Neural cell (in vitro differentiated cells): ENCODE data around the gene CDH3. TPM values are rescaled to one million over a fixed set of nuclear protein-coding genes. Genes with fewer than 3 reads are reported as not detected.

Experiments used
- H2AFZ ChIP-seq: fragments of 200-600, 300-800 bp; sonication (generic), shearing (Covaris generic); 2 replicates; pipeline ENCODE4 v1.6.0; 2014; ENCODE audit warnings: low read depth, mild to moderate bottlenecking, antibody characterized with exemption, low read length, moderate library complexity
- H3F3A ChIP-seq: fragments of 200-600 bp; shearing (Covaris generic); 2 replicates; pipeline ENCODE4 v1.6.1; 2016; ENCODE audit warnings: mild to moderate bottlenecking, moderate library complexity, mixed read lengths, antibody characterized with exemption, low read length; ENCODE audit not compliant: insufficient read depth, poor library complexity, severe bottlenecking
- H3K27ac ChIP-seq: fragments of 200-600, 300-800 bp; sonication (generic), shearing (Covaris generic); 2 replicates; pipeline ENCODE4 v1.5.1; 2014; ENCODE audit warnings: mild to moderate bottlenecking, low read length, moderate library complexity
- H3K27me3 ChIP-seq: fragments of 300-800, 200-600 bp; sonication (generic), shearing (Covaris generic); 2 replicates; pipeline ENCODE4 v1.6.0; 2014; ENCODE audit warnings: mild to moderate bottlenecking, low read depth, low read length, moderate library complexity; ENCODE audit not compliant: insufficient read depth
- H3K36me3 ChIP-seq: fragments of 300-800, 200-600 bp; sonication (generic), shearing (Covaris generic); 2 replicates; pipeline ENCODE4 v1.5.1; 2014; ENCODE audit warnings: mild to moderate bottlenecking, antibody characterized with exemption, low read length, moderate library complexity; ENCODE audit not compliant: insufficient read depth
- H3K4me2 ChIP-seq: fragments of 300-800, 200-600 bp; sonication (generic), shearing (Covaris generic); 2 replicates; pipeline ENCODE4 v1.6.0; 2014; ENCODE audit warnings: mild to moderate bottlenecking, low read length
- H3K4me3 ChIP-seq: fragments of 300-800, 200-600 bp; sonication (generic), shearing (Covaris generic); 2 replicates; pipeline ENCODE4 v1.5.1; 2014; ENCODE audit warnings: mild to moderate bottlenecking, low read length, moderate library complexity
- H3K79me2 ChIP-seq: fragments of 200-600 bp; shearing (Covaris generic); replicated peaks from 2 replicates; pipeline ENCODE4 v1.6.0; 2014; ENCODE audit warnings: mild to moderate bottlenecking, low read length, moderate library complexity; ENCODE audit not compliant: insufficient read depth
- H3K9ac ChIP-seq: fragments of 300-800, 200-600 bp; sonication (generic), shearing (Covaris generic); 2 replicates; pipeline ENCODE4 v1.6.1; 2016; ENCODE audit warnings: mild to moderate bottlenecking, low read length, mixed read lengths
- H3K9me2 ChIP-seq: fragments of 200-600 bp; shearing (Covaris generic); 2 replicates; pipeline ENCODE4 v1.6.1; 2016; ENCODE audit warnings: mild to moderate bottlenecking, low read length, mixed read lengths; ENCODE audit not compliant: insufficient read depth
- H3K9me3 ChIP-seq: fragments of 200-600, 300-800 bp; sonication (generic), shearing (Covaris generic); 2 replicates; pipeline ENCODE4 v1.6.1; 2016; ENCODE audit warnings: mild to moderate bottlenecking, mixed run types, low read length, moderate library complexity, mixed read lengths
- H4K20me1 ChIP-seq: fragments of 200-600 bp; shearing (Covaris generic); 2 replicates; pipeline ENCODE4 v1.6.1; 2016; ENCODE audit warnings: mild to moderate bottlenecking, mixed run types; ENCODE audit not compliant: insufficient read depth
- EP300 ChIP-seq: fragments of 450-650 bp; conservative IDR thresholded peaks from 2 replicates; pipeline ENCODE4 v1.6.1; 2014; ENCODE audit warnings: antibody characterized with exemption, mild to moderate bottlenecking, moderate library complexity; ENCODE audit not compliant: poor library complexity, severe bottlenecking
- EZH2 ChIP-seq: fragments of 200-600, 300-800 bp; shearing (Covaris generic), sonication (generic); IDR thresholded peaks from 2 replicates; pipeline ENCODE4 v1.6.1; 2014; ENCODE audit warnings: antibody characterized with exemption, low read length, borderline replicate concordance, mild to moderate bottlenecking; ENCODE audit not compliant: insufficient read depth, poor library complexity, severe bottlenecking
- MXI1 ChIP-seq: fragments of 450-650 bp; conservative IDR thresholded peaks from 2 replicates; pipeline ENCODE4 v1.6.1; 2014; ENCODE audit warnings: antibody characterized with exemption, mild to moderate bottlenecking; ENCODE audit not compliant: poor library complexity, severe bottlenecking
- POLR2AphosphoS5 ChIP-seq: IDR thresholded peaks from 2 replicates; pipeline ENCODE4 v1.6.1; 2012
- SMC3 ChIP-seq: fragments of 450-650 bp; conservative IDR thresholded peaks from 2 replicates; pipeline ENCODE4 v1.6.1; 2014; ENCODE audit warnings: antibody characterized with exemption, mild to moderate bottlenecking, moderate library complexity; ENCODE audit not compliant: poor library complexity
- TAF1 ChIP-seq: IDR thresholded peaks from 2 replicates; pipeline ENCODE4 v1.6.1; 2012; ENCODE audit warnings: low read depth
- polyA plus RNA-seq: library from polyadenylated mRNA; depleted of rRNA; stranded (reverse); fragments of >200 nt; gene quantifications from 2 replicates; pipeline ENCODE4 v1.2.3, GENCODE V29; 2014
- TF ChIP-seq, protein P1 (sequence below): fragments of 450-650 bp; IDR thresholded peaks from 2 replicates; pipeline ENCODE4 v1.5.1; 2014; ENCODE audit warnings: antibody characterized with exemption, mild to moderate bottlenecking, moderate library complexity; ENCODE audit not compliant: poor library complexity, severe bottlenecking
- TF ChIP-seq, protein P2 (sequence below): IDR thresholded peaks from 2 replicates; pipeline ENCODE4 v1.6.1; 2012; ENCODE audit warnings: borderline replicate concordance

Gene CDH3
- polyA plus RNA-seq, 1 donor from 2014 or later: 9.1 TPM

DNA sequence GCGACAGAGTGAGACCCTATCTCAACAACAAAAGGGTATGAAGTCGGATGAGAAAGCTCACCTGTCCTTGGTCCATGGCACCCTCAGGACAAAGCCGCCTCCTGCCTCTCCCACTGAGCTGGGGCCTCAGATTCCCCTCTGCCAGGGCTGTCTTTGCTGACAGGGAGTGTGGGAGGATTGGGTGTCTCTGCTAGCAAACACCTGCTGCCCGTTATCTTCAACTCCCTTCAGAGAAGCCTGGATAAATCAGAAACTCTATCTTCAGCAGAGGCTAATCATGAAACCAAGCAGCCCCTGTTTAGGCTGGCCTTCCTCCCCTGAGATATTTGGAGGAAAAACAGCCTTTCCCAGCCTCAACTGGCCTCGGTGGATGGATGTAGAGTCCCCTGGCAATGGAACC, 55.7 kb downstream of the CDH3 start:
- Histone ChIP-seq H3K27ac (no peak overlapping the region), H3K79me2 (no peaks in the 10 kb centered on the region), H4K20me1 (no peaks in the 10 kb centered on the region), H3K36me3 (no peaks in the 10 kb centered on the region), H2AFZ (no peak overlapping the region), H3K4me3 (no peak overlapping the region), H3K9ac (no peak overlapping the region), H3K9me2 (no peaks in the 10 kb centered on the region), H3K4me2 (no peak overlapping the region), H3K9me3 (no peaks in the 10 kb centered on the region), H3K27me3 (no peaks in the 10 kb centered on the region), H3F3A (no peaks in the 10 kb centered on the region)
- no peak for TF ChIP-seq MXI1
- no peak for TF ChIP-seq EZH2
- TF ChIP-seq TAF1: no peak
- TF ChIP-seq, protein P1, sequence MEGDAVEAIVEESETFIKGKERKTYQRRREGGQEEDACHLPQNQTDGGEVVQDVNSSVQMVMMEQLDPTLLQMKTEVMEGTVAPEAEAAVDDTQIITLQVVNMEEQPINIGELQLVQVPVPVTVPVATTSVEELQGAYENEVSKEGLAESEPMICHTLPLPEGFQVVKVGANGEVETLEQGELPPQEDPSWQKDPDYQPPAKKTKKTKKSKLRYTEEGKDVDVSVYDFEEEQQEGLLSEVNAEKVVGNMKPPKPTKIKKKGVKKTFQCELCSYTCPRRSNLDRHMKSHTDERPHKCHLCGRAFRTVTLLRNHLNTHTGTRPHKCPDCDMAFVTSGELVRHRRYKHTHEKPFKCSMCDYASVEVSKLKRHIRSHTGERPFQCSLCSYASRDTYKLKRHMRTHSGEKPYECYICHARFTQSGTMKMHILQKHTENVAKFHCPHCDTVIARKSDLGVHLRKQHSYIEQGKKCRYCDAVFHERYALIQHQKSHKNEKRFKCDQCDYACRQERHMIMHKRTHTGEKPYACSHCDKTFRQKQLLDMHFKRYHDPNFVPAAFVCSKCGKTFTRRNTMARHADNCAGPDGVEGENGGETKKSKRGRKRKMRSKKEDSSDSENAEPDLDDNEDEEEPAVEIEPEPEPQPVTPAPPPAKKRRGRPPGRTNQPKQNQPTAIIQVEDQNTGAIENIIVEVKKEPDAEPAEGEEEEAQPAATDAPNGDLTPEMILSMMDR: no peak
- TF ChIP-seq SMC3: no peak
- TF ChIP-seq, protein P2, sequence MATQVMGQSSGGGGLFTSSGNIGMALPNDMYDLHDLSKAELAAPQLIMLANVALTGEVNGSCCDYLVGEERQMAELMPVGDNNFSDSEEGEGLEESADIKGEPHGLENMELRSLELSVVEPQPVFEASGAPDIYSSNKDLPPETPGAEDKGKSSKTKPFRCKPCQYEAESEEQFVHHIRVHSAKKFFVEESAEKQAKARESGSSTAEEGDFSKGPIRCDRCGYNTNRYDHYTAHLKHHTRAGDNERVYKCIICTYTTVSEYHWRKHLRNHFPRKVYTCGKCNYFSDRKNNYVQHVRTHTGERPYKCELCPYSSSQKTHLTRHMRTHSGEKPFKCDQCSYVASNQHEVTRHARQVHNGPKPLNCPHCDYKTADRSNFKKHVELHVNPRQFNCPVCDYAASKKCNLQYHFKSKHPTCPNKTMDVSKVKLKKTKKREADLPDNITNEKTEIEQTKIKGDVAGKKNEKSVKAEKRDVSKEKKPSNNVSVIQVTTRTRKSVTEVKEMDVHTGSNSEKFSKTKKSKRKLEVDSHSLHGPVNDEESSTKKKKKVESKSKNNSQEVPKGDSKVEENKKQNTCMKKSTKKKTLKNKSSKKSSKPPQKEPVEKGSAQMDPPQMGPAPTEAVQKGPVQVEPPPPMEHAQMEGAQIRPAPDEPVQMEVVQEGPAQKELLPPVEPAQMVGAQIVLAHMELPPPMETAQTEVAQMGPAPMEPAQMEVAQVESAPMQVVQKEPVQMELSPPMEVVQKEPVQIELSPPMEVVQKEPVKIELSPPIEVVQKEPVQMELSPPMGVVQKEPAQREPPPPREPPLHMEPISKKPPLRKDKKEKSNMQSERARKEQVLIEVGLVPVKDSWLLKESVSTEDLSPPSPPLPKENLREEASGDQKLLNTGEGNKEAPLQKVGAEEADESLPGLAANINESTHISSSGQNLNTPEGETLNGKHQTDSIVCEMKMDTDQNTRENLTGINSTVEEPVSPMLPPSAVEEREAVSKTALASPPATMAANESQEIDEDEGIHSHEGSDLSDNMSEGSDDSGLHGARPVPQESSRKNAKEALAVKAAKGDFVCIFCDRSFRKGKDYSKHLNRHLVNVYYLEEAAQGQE: no peak
- no peak for TF ChIP-seq EP300
- TF ChIP-seq POLR2AphosphoS5: no peak

DNA sequence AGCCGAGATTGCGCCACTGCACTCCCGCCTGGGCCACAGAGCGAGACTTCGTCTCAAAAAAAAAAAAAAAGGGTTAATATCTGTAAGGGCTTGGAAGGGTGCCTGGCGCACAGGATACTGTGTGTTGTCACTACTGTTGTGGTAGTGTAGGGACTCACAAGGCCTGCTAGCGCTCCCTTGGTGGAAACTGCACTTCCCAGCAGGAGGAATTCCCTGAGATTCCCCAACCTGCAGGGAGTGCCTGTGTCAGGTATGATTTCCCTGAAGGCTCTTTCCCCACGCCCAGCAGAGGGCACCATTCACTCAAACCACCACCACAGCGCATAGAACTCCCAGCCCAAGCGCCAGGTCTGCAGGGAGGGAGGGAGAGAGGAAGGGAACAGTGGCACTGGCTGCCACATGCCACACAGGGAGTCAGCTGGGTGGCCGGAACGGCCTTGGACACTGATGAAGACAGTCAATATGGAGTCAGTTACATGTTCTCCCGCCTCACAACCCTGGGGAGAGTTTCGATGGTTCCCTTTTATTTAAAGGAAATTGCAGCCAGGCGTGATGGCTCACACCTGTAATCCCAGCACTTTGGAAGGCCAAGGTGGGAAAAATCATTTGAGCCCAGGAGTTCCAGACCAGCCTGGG, 59.2 kb downstream of the CDH3 start:
- Histone ChIP-seq H3F3A (no peaks in the 10 kb centered on the region), H3K9me2 (no peaks in the 10 kb centered on the region), H4K20me1 (no peaks in the 10 kb centered on the region), H3K36me3 (no peaks in the 10 kb centered on the region), H3K4me2 (no peak overlapping the region), H3K27me3 (no peaks in the 10 kb centered on the region), H3K27ac (no peak overlapping the region), H3K9me3 (no peaks in the 10 kb centered on the region), H2AFZ (no peak overlapping the region), H3K79me2 (no peaks in the 10 kb centered on the region), H3K9ac (no peak overlapping the region), H3K4me3 (no peak overlapping the region)
- TF ChIP-seq, protein P2: no peak
- no peak for TF ChIP-seq TAF1
- TF ChIP-seq, protein P1: peak; percentile 29
